ENCODE data around the gene LCNL1. TPM values are rescaled to one million over a fixed set of nuclear protein-coding genes. Genes with fewer than 3 reads are reported as not detected.

LCNL1 gene
- total and polyA plus RNA-seq, 2 of the 13 experiments (the other 11 are each of a cell fraction or from before 2014, with no cell fraction given) = not detected

- ATAC-seq (no peak; the same call in 2 of the 3 replicates), FAIRE-seq (no peak), DNase-seq (ENCODE audit: low spot score) (no peak)
- Histone ChIP-seq H3K79me2 (ENCODE audit: insufficient read depth, low read length) (no peaks in the 10 kb centered on the region), H3K4me3 (replicated peaks in 1 of 3; ENCODE audit: insufficient read depth in 1 of 3, low read depth in 2 of 3, low read length in 3 of 3) (no peak overlapping the region), H2AFZ (ENCODE audit: low read length) (no peak overlapping the region), H3K36me3 (replicated peaks in 1 of 2; ENCODE audit: control insufficient read depth in 1 of 2, insufficient read depth in 2 of 2, low read length in 2 of 2) (no peaks in the 10 kb centered on the region), H3K27ac (ENCODE audit: extremely low read length, insufficient read depth, low read length) (no peak overlapping the region), H3K4me1 (ENCODE audit: insufficient read depth, low read length) (peaks cover 2% of the 10 kb centered on the region), H4K20me1 (ENCODE audit: insufficient read depth, low read length) (no peaks in the 10 kb centered on the region), H3K4me2 (ENCODE audit: low read depth, low read length) (no peak overlapping the region), H3K9me3 (ENCODE audit: low read length) (no peaks in the 10 kb centered on the region), H3K9ac (ENCODE audit: insufficient read depth, low read depth, low read length) (no peak overlapping the region), H3K27me3 (ENCODE audit: control insufficient read depth in 1 of 2, insufficient read depth in 2 of 2, low read length in 2 of 2) (peaks cover 13 to 34% of the 10 kb centered on the region in 2 experiments)
- ChIA-PET CTCF (ENCODE audit: low intra/inter-chr PET ratio, low total read pairs) (no interaction called here), POLR2A (interaction anchor here (0.6 kb wide), 1 partner anchor 14 kb away, joined by 4 read pairs; the partner anchor contains the start of genes C8G and FBXW5)
- in situ Hi-C loops (cut with HindIII; ENCODE audit: extremely low pct_ligation_motif_present, low pct_unique_long_range_greater_than_20kb) = no loop called here
- 44% methylated on average over 5 of the region's 28 CpGs for WGBS (ENCODE audit: low lambda C conversion rate)
- intact Hi-C loops (cut with micrococcal nuclease; ENCODE audit: unreplicated experiment) = no loop called here
- no TSS peak for BruUV-seq (replicated peaks)
- TF ChIP-seq AGO1 (IDR thresholded peaks at IDR 0.05; ENCODE audit: low read depth, low read length, poor library complexity, severe bottlenecking) = peak; percentile 21
- TF ChIP-seq ZBTB21 (CRISPR knock-in tag; IDR thresholded peaks at IDR 0.05) = no peak
- 0 out of 2 replicates have a peak, but pooled peaks have one; percentile 12 for TF ChIP-seq GABPA (IDR thresholded peaks at IDR 0.05; ENCODE audit: low read depth, low read length)
- no peak for TF ChIP-seq GABPA (CRISPR knock-in tag; IDR thresholded peaks at IDR 0.05; ENCODE audit: low read depth)
- TF ChIP-seq IRX3 (CRISPR knock-in tag; IDR thresholded peaks at IDR 0.05; ENCODE audit: borderline replicate concordance, low read depth) = no peak
- no peak for TF ChIP-seq CAMTA2 (CRISPR knock-in tag; IDR thresholded peaks at IDR 0.05; ENCODE audit: borderline replicate concordance)
Measured at GRCh38 chr9:136958898-136959850, 23.6 kb upstream of the LCNL1 start.
